HEK293 (cell line): ENCODE measurements around the gene SLC8A1.

Experiments used
- ZBTB8A ChIP-seq: fragments of 450-650 bp; formaldehyde crosslinking; IDR thresholded peaks from 2 replicates; pipeline ENCODE4 v1.5.1; 2016; ENCODE audit warnings: missing biosample characterization, missing genetic modification characterization
- ZFP41 ChIP-seq: fragments of 450-650 bp; formaldehyde crosslinking; IDR thresholded peaks from 2 replicates; pipeline ENCODE4 v1.5.1; 2016; ENCODE audit warnings: missing biosample characterization, missing genetic modification characterization, borderline replicate concordance
- ZNF394 ChIP-seq: fragments of 450-650 bp; formaldehyde crosslinking; IDR thresholded peaks from 2 replicates; pipeline ENCODE4 v1.5.1; 2016; ENCODE audit warnings: missing biosample characterization, missing genetic modification characterization, mild to moderate bottlenecking, moderate library complexity, borderline replicate concordance
- ZNF585B ChIP-seq: fragments of 450-650 bp; formaldehyde crosslinking; IDR thresholded peaks from 2 replicates; pipeline ENCODE4 v1.5.1; 2016; ENCODE audit warnings: missing biosample characterization, missing genetic modification characterization
- TF ChIP-seq, protein P1 (sequence below): fragments of 450-650 bp; formaldehyde crosslinking; IDR thresholded peaks from 2 replicates; pipeline ENCODE4 v1.5.1; 2016; ENCODE audit warnings: missing biosample characterization, missing genetic modification characterization

DNA sequence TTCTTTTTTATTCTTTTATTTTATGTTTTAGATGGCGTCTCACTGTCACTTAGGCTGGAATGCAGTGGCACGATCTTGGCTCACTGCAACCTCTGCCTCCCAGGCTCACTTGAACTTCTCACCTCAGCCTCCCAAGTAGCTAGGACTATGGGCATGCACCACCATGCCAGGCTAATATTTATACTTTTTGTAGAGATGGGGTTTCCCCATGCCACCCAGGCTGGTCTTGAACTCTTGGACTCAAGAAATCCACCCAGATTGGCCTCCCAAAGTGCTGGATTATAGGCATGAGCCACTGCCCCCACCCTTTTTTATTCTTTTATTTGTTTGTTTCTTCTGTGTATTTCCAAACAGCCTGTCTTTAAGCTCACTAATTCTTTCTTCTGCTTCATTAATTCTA lies 366.1 kb downstream of the SLC8A1 start:
- TF ChIP-seq, protein P1, sequence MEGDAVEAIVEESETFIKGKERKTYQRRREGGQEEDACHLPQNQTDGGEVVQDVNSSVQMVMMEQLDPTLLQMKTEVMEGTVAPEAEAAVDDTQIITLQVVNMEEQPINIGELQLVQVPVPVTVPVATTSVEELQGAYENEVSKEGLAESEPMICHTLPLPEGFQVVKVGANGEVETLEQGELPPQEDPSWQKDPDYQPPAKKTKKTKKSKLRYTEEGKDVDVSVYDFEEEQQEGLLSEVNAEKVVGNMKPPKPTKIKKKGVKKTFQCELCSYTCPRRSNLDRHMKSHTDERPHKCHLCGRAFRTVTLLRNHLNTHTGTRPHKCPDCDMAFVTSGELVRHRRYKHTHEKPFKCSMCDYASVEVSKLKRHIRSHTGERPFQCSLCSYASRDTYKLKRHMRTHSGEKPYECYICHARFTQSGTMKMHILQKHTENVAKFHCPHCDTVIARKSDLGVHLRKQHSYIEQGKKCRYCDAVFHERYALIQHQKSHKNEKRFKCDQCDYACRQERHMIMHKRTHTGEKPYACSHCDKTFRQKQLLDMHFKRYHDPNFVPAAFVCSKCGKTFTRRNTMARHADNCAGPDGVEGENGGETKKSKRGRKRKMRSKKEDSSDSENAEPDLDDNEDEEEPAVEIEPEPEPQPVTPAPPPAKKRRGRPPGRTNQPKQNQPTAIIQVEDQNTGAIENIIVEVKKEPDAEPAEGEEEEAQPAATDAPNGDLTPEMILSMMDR (tag by site-specific recombination) = no peak
- TF ChIP-seq ZBTB8A (tag by site-specific recombination) = no peak
- TF ChIP-seq ZFP41 = no peak
- TF ChIP-seq ZNF585B (tag by site-specific recombination) = no peak
- no peak for TF ChIP-seq ZNF394 (tag by site-specific recombination)
